ENCODE results near the gene DSCAM. TPM values are rescaled to one million over a fixed set of nuclear protein-coding genes. Genes with fewer than 3 reads are reported as not detected.

The DSCAM gene
- total RNA-seq, 2 donors from 2014 or later, result 18.5 to 25.5 TPM

DNA sequence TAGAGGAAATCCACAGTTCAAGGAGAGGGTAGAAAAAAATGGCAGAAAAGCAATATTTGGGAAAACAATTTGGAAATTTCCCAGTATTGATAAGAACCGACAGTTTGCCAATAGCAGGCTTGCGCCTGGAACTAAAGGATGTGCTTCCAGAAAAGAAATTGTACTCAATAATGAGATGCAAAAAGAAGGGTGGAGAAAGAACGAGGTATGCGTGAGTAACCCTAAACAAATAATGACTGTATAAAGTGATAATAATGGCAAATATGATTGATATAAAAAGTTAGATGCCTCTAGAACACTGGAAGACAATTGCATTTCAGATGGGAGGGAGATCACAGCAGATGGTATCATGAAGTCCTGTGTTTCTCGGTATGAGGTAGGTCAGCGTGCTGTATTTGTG lies 458.9 kb downstream of the DSCAM start:
- no peak overlapping the region for H3K4me3 ChIP-seq (ENCODE audit: low read length)
- H3K36me3 ChIP-seq (ENCODE audit: control insufficient read depth, insufficient read depth, low read length), result peaks cover 32% of the 10 kb centered on the region
- 84 to 87% methylated on average over 4 to 6 of the region's 6 CpGs for WGBS, 2 experiments (ENCODE audit: insufficient coverage in 1 of 2, insufficient read length in 1 of 2)
- H3K4me1 Mint-ChIP-seq, result peaks cover 2% of the 10 kb centered on the region
- TF ChIP-seq, protein P1, sequence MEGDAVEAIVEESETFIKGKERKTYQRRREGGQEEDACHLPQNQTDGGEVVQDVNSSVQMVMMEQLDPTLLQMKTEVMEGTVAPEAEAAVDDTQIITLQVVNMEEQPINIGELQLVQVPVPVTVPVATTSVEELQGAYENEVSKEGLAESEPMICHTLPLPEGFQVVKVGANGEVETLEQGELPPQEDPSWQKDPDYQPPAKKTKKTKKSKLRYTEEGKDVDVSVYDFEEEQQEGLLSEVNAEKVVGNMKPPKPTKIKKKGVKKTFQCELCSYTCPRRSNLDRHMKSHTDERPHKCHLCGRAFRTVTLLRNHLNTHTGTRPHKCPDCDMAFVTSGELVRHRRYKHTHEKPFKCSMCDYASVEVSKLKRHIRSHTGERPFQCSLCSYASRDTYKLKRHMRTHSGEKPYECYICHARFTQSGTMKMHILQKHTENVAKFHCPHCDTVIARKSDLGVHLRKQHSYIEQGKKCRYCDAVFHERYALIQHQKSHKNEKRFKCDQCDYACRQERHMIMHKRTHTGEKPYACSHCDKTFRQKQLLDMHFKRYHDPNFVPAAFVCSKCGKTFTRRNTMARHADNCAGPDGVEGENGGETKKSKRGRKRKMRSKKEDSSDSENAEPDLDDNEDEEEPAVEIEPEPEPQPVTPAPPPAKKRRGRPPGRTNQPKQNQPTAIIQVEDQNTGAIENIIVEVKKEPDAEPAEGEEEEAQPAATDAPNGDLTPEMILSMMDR (conservative IDR thresholded peaks at IDR 0.05), result no peak
- no peak overlapping the region for H3K27ac Mint-ChIP-seq
- no peak for DNase-seq
- H3K9me3 Mint-ChIP-seq, result no peaks in the 10 kb centered on the region
- peaks cover 7% of the 10 kb centered on the region for H3K36me3 Mint-ChIP-seq (ENCODE audit: low read depth)
- H3K9me3 ChIP-seq (ENCODE audit: control insufficient read depth, low read length), result no peaks in the 10 kb centered on the region
- H3K4me1 ChIP-seq (ENCODE audit: control insufficient read depth, insufficient read depth, low read length), result no peaks in the 10 kb centered on the region
- H3K27ac ChIP-seq (ENCODE audit: low read depth, low read length), result no peak overlapping the region
- H3K27me3 Mint-ChIP-seq (ENCODE audit: insufficient read depth), result no peaks in the 10 kb centered on the region
- no peaks in the 10 kb centered on the region for H3K27me3 ChIP-seq (ENCODE audit: control insufficient read depth, insufficient read depth, low read length, poor library complexity, severe bottlenecking)
- no peak overlapping the region for H3K4me3 Mint-ChIP-seq
- no peak overlapping the region for H3K9ac ChIP-seq (ENCODE audit: extremely low read depth, low read length, poor library complexity, severe bottlenecking)

DNA sequence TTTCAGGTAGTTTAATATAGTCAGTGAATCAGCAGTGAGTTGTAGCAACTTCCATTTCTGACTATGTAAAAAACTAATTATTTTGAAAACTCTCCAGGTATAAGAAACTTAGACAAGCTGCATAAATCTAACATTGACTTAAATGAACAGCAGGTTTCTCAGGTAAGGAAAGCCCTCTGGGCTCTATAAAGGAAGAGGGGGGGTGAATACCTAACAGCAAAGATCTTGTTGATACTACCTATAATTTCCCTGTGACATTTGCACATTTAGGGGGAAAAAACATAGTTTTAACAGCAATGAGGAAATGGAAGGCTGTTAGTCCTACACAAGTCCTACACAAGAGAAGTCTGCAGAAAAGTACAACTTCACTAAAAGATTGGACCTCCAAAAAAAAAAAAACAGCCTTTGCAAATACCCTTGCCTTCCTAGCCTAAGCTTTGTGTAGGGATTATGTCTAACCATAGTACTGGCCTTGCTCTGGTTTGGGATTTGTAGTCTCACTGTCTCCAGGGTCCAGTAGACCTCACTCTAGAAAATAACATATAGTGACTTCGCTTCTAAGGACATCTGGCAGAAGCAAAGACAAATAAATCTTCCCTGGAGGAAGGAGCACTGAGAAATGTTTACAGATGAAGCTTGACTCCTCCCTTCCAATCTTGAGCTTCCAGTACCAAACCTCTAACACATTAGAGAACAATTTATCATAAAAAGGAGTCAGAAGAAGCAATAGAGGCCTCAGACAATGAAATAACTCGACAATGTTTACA lies 459.8 kb downstream of the DSCAM start:
- no peaks in the 10 kb centered on the region for H3K27me3 Mint-ChIP-seq (ENCODE audit: insufficient read depth)
- peaks cover 2% of the 10 kb centered on the region for H3K4me1 Mint-ChIP-seq
- 92 to 100% methylated on average over 1 of the region's 2 CpGs for WGBS, 2 experiments (ENCODE audit: insufficient coverage in 1 of 2, insufficient read length in 1 of 2)
- H3K36me3 ChIP-seq (ENCODE audit: control insufficient read depth, insufficient read depth, low read length), result peaks cover 23% of the 10 kb centered on the region
- no peaks in the 10 kb centered on the region for H3K9me3 ChIP-seq (ENCODE audit: control insufficient read depth, low read length)
- no peak for DNase-seq
- H3K4me3 ChIP-seq (ENCODE audit: low read length), result no peak overlapping the region
- H3K4me1 ChIP-seq (ENCODE audit: control insufficient read depth, insufficient read depth, low read length), result no peaks in the 10 kb centered on the region
- no peak overlapping the region for H3K9ac ChIP-seq (ENCODE audit: extremely low read depth, low read length, poor library complexity, severe bottlenecking)
- H3K36me3 Mint-ChIP-seq (ENCODE audit: low read depth), result peaks cover 11% of the 10 kb centered on the region
- H3K27me3 ChIP-seq (ENCODE audit: control insufficient read depth, insufficient read depth, low read length, poor library complexity, severe bottlenecking), result no peaks in the 10 kb centered on the region
- TF ChIP-seq, protein P1 (conservative IDR thresholded peaks at IDR 0.05), result no peak
- no peaks in the 10 kb centered on the region for H3K9me3 Mint-ChIP-seq
- H3K27ac Mint-ChIP-seq, result no peak overlapping the region
- H3K27ac ChIP-seq (ENCODE audit: low read depth, low read length), result no peak overlapping the region
- H3K4me3 Mint-ChIP-seq, result no peak overlapping the region

DNA sequence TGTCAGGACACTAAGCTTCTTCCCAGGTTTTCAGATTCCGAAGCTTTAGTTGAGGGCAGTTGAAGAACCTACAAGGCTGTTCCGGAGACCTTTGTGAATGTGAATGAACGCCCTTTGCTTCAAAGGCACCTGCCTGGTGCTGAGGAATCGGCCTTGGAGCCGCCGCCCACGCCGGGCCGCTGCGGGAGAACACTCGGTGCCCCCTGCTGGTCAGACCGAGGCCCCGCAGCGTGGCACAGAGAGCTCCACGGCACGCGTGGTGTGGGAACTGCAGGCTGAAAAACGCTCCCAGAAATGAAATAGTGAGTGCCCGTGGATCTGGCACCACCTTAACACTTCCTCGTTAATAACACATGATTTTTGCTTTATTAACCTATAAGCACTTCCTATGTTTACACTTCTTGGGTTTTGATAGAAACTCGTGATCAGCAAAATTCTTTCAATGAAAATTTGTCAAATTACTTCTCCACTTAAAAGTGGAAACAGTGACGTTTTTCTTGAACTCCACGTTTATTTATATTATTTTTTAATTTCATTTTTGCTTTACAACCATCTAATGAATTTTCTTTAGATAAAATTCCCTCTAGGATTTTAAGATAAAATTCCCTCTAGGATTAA lies 460.6 kb downstream of the DSCAM start:
- DNase-seq, result peak; percentile 85
- Mint-ChIP-seq H3K4me3 (no peak overlapping the region), H3K9me3 (no peaks in the 10 kb centered on the region), H3K4me1 (peaks cover 2% of the 10 kb centered on the region), H3K27me3 (ENCODE audit: insufficient read depth) (no peaks in the 10 kb centered on the region), H3K27ac (no peak overlapping the region), H3K36me3 (ENCODE audit: low read depth) (peaks cover 15% of the 10 kb centered on the region)
- Histone ChIP-seq H3K27ac (ENCODE audit: low read depth, low read length) (no peak overlapping the region), H3K36me3 (ENCODE audit: control insufficient read depth, insufficient read depth, low read length) (peaks cover 16% of the 10 kb centered on the region), H3K9ac (ENCODE audit: extremely low read depth, low read length, poor library complexity, severe bottlenecking) (no peak overlapping the region), H3K4me3 (ENCODE audit: low read length) (no peak overlapping the region), H3K27me3 (ENCODE audit: control insufficient read depth, insufficient read depth, low read length, poor library complexity, severe bottlenecking) (no peaks in the 10 kb centered on the region), H3K4me1 (ENCODE audit: control insufficient read depth, insufficient read depth, low read length) (no peaks in the 10 kb centered on the region), H3K9me3 (ENCODE audit: control insufficient read depth, low read length) (no peaks in the 10 kb centered on the region)
- TF ChIP-seq, protein P1 (conservative IDR thresholded peaks at IDR 0.05), result peak; percentile 98
- 29 to 38% methylated on average over 11 to 22 of the region's 23 CpGs for WGBS, 2 experiments (ENCODE audit: insufficient coverage in 1 of 2, insufficient read length in 1 of 2)

Data from endodermal cell (in vitro differentiated cells).